ENCODE measurements around the gene ITPRIP. TPM values are rescaled to one million over a fixed set of nuclear protein-coding genes. Genes with fewer than 3 reads are reported as not detected.

Gene ITPRIP
- total and polyA plus RNA-seq, 2 donors from 2014 or later: 9.0 to 21.6 TPM

DNA sequence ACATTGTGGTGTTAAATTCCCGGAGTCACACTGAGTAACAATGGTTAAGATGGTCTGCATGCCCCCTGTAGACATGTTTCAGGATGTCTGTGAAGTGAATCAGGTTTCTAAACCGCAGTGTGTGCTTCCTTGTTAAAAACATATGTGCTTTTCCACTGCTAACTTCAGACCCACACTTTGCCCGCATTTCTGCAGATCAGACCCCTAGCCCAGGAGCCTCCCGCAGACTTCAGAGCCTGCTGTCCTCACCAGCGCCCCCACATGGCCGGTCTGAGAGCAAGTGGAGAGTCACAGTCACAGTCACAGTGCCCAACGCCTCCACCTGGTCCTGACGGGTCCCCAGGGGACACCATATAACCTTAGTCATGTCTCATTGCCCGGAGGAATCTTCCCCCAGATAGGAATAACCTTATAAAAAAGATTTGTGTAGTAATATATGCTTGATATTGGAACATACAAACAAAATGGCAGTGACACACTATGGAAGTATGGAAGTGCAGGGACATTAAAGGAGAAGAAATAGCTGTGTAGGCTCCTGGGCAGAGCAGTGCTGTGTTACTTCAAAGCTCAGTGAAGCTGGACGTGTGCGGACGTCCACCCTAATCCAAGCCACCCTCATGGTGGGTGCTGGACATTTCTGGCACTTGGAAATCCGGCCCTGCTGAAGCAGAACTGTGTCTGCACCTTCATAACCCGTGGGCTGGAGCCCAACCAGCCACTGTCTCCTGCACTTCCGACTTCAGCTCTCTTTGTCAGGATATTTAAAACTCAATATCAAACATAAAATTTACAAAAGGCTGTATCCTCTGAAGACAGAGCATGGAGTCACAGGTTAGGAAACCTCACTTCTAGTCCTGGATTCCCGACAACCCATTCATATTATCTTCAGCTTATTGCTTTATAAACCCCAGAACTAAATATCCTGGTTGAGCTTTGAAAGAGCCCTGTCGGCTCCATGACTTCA, 40.3 kb downstream of the ITPRIP start:
- H3K36me3 ChIP-seq (ENCODE audit: control insufficient read depth in 2 of 3, insufficient read depth in 3 of 3, low read length in 3 of 3): no peaks in the 10 kb centered on the region
- no peak overlapping the region for H3K4me3 ChIP-seq (ENCODE audit: low read length in 3 of 3)
- DNase-seq (peak in 2 of 5 donors; percentile 38 to 46), FAIRE-seq (no peak)
- intact Hi-C loops (cut with DNase I): no loop called here
- peak overlapping the region in 1 of 3 donors; percentile 17 for H3K9ac ChIP-seq (ENCODE audit: low read length in 3 of 3)
- H3K27ac ChIP-seq (ENCODE audit: low read depth in 2 of 2, low read length in 2 of 2): peak overlapping the region; percentile 64 to 71
- peaks cover 0 to 18% (median 8%) of the 10 kb centered on the region in 3 donors for H3K4me1 ChIP-seq (ENCODE audit: control insufficient read depth in 2 of 3, insufficient read depth in 2 of 3, low read depth in 1 of 3, low read length in 3 of 3)
- no peaks in the 10 kb centered on the region for H3K9me3 ChIP-seq (ENCODE audit: control insufficient read depth in 2 of 3, insufficient read depth in 1 of 3, low read length in 3 of 3)
- H3K27me3 ChIP-seq (ENCODE audit: control insufficient read depth, insufficient read depth, low read length): no peaks in the 10 kb centered on the region
- TF ChIP-seq, protein P1, sequence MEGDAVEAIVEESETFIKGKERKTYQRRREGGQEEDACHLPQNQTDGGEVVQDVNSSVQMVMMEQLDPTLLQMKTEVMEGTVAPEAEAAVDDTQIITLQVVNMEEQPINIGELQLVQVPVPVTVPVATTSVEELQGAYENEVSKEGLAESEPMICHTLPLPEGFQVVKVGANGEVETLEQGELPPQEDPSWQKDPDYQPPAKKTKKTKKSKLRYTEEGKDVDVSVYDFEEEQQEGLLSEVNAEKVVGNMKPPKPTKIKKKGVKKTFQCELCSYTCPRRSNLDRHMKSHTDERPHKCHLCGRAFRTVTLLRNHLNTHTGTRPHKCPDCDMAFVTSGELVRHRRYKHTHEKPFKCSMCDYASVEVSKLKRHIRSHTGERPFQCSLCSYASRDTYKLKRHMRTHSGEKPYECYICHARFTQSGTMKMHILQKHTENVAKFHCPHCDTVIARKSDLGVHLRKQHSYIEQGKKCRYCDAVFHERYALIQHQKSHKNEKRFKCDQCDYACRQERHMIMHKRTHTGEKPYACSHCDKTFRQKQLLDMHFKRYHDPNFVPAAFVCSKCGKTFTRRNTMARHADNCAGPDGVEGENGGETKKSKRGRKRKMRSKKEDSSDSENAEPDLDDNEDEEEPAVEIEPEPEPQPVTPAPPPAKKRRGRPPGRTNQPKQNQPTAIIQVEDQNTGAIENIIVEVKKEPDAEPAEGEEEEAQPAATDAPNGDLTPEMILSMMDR (IDR thresholded peaks at IDR 0.05; ENCODE audit: borderline replicate concordance, extremely low read depth, insufficient read depth): no peak

DNA sequence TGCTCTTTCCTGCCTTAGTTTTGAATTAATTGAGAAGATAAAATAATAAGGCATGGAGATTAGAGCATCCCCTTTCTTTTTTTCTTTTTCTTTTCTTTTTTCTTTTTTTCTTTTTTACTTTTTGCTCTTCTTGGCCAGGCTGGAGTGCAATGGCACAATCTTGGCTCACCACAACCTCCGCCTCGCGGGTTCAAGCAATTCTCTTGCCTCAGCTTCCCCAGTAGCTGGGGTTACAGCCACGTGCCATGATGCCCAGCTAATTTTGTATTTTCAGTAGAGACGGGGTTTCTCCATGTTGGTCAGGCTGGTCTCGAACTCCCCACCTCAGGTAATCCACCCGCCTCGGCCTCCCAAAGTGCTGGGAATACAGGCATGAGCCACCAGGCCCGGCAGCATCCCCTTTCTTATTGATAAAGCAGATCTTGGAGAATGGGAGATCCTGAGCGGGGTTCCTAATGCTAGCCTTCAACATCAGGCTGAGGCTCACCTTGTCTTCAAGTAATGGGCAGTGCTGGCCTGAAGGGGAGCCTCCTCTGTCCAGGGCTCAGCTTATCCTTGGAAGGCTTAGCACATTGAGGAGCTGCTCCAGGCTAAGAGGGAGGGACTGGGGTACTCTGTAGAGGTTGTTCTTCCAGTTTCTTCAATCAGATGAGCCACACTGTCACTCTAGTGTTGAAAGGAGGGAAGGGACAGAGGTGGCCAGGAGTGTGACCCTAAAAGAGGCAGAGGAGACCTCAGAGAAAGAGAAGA, 41.4 kb downstream of the ITPRIP start:
- no peaks in the 10 kb centered on the region for H3K36me3 ChIP-seq (ENCODE audit: control insufficient read depth in 2 of 3, insufficient read depth in 3 of 3, low read length in 3 of 3)
- H3K9ac ChIP-seq (ENCODE audit: low read length in 3 of 3): no peak overlapping the region
- no peaks in the 10 kb centered on the region for H3K9me3 ChIP-seq (ENCODE audit: control insufficient read depth in 2 of 3, insufficient read depth in 1 of 3, low read length in 3 of 3)
- FAIRE-seq (no peak), DNase-seq (no peak)
- TF ChIP-seq, protein P1 (IDR thresholded peaks at IDR 0.05; ENCODE audit: borderline replicate concordance, extremely low read depth, insufficient read depth): no peak
- no peaks in the 10 kb centered on the region for H3K27me3 ChIP-seq (ENCODE audit: control insufficient read depth, insufficient read depth, low read length)
- no peak overlapping the region for H3K4me3 ChIP-seq (ENCODE audit: low read length in 3 of 3)
- H3K27ac ChIP-seq (ENCODE audit: low read depth in 2 of 2, low read length in 2 of 2): peak overlapping the region in 1 of 2 donors; percentile 71
- intact Hi-C loops (cut with DNase I): no loop called here
- peaks cover 0 to 18% (median 8%) of the 10 kb centered on the region in 3 donors for H3K4me1 ChIP-seq (ENCODE audit: control insufficient read depth in 2 of 3, insufficient read depth in 2 of 3, low read depth in 1 of 3, low read length in 3 of 3)

DNA sequence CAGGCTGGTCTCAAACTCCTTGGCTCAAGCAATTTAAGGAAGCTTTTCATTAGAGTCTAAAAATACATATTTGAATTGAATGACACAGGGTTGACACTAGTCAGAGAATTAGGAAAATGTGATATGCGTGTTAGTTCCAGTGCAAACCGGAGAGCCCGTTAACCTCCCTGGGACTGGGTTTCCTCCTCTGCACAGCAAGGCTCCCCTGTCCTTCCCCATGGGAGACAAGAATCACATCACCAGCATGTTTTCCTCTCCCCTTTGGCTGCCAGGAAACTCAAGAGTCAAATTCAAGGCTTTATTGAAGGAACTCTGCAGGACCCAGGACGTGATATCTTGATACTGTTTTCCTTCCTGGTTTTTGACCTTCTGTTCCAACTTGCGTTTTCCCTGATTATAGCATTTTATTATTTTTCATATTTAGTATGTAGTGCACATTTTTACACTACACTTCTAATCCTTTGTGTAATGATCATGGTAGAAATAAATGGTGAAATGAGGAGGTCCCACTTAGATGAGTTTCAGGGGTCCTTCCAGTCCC, 44.4 kb downstream of the ITPRIP start:
- peak overlapping the region in 1 of 2 donors; percentile 66 for H3K27ac ChIP-seq (ENCODE audit: low read depth in 2 of 2, low read length in 2 of 2)
- no peak overlapping the region for H3K4me3 ChIP-seq (ENCODE audit: low read length in 3 of 3)
- DNase-seq: no peak
- H3K36me3 ChIP-seq (ENCODE audit: control insufficient read depth in 2 of 3, insufficient read depth in 3 of 3, low read length in 3 of 3): no peaks in the 10 kb centered on the region
- H3K9me3 ChIP-seq (ENCODE audit: control insufficient read depth in 2 of 3, insufficient read depth in 1 of 3, low read length in 3 of 3): no peaks in the 10 kb centered on the region
- intact Hi-C loops (cut with DNase I): loop anchor here (5.0 kb wide), 1 partner anchor 58 kb away; the partner anchor contains the start of gene CFAP58
- TF ChIP-seq, protein P1 (IDR thresholded peaks at IDR 0.05; ENCODE audit: borderline replicate concordance, extremely low read depth, insufficient read depth): no peak
- H3K9ac ChIP-seq (ENCODE audit: low read length in 3 of 3): no peak overlapping the region
- peaks cover 0 to 9% (median 4%) of the 10 kb centered on the region in 3 donors for H3K4me1 ChIP-seq (ENCODE audit: control insufficient read depth in 2 of 3, insufficient read depth in 2 of 3, low read depth in 1 of 3, low read length in 3 of 3)
- no peaks in the 10 kb centered on the region for H3K27me3 ChIP-seq (ENCODE audit: control insufficient read depth, insufficient read depth, low read length)
- no peak for FAIRE-seq
